Upper lobe of left lung (tissue), 4 donors: Measurements from ENCODE around the gene KLHL25.

Experiments
- CTCF ChIP-seq, 6 experiments: fragments of 450-650 bp in 4 of 6; fragments of 200-600 bp in 2 of 6; sonication (generic) in 2 of 6; IDR thresholded peaks; one replicate each; pipeline ENCODE4 v1.5.1; 2016 to 2019; ENCODE audit warnings: antibody characterized with exemption in 6 of 6
- POLR2AphosphoS5 ChIP-seq, 2 donors: sonication (generic); formaldehyde crosslinking; IDR thresholded peaks; one replicate each; pipeline ENCODE4 v1.5.1; 2017; ENCODE audit warnings: antibody characterized with exemption in 2 of 2

- TF ChIP-seq CTCF (IDR thresholded peaks at IDR 0.05) (no peak), POLR2AphosphoS5 (IDR thresholded peaks at IDR 0.05) (no peak)
These were observed 15.3 kb upstream of the KLHL25 start for GRCh38 chr15:85810075-85810474.
